Progenitor cell of endocrine pancreas (in vitro differentiated cells): ENCODE measurements around the gene SH3BGRL. TPM values are rescaled to one million over a fixed set of nuclear protein-coding genes. Genes with fewer than 3 reads are reported as not detected.
A peak's percentile ranks its signal among the peaks of the same experiment; 100 is the strongest.

ENCODE experiments used
- DNase-seq: peaks from one replicate; pipeline ENCODE4 v3.0.0; 2021; ENCODE audit warnings: low spot score; ENCODE audit not compliant: unreplicated experiment
- H3K27ac Mint-ChIP-seq: 2 replicates; pipeline ENCODE4 v1.8.0; 2021; ENCODE audit warnings: mild to moderate bottlenecking, moderate library complexity, mixed read lengths
- H3K27me3 Mint-ChIP-seq: 2 replicates; pipeline ENCODE4 v1.8.0; 2021; ENCODE audit warnings: mixed read lengths
- H3K36me3 Mint-ChIP-seq: 2 replicates; pipeline ENCODE4 v1.8.0; 2022; ENCODE audit warnings: mixed read lengths; ENCODE audit not compliant: insufficient read depth
- H3K4me1 Mint-ChIP-seq: 2 replicates; pipeline ENCODE4 v1.8.0; 2021; ENCODE audit warnings: low read depth, mixed read lengths
- H3K4me3 Mint-ChIP-seq: 2 replicates; pipeline ENCODE4 v1.8.0; 2021; ENCODE audit warnings: low read depth, mild to moderate bottlenecking, moderate library complexity, mixed read lengths
- H3K9me3 Mint-ChIP-seq: 2 replicates; pipeline ENCODE4 v1.8.0; 2021; ENCODE audit warnings: low read depth, mixed read lengths
- CTCF ChIP-seq: fragments of 200-600 bp; sonication (generic); IDR thresholded peaks from one replicate; pipeline ENCODE4 v1.5.0; 2021; ENCODE audit warnings: antibody characterized with exemption, mild to moderate bottlenecking; ENCODE audit not compliant: unreplicated experiment
- long read RNA-seq: library from polyadenylated mRNA; unstranded; transcript quantifications from one replicate; pipeline ENCODE4 v2.0.0, GENCODE V29; 2020
- total RNA-seq: library from RNA; stranded (reverse); gene quantifications from 2 replicates; pipeline ENCODE4 v1.2.1, GENCODE V29; 2021

Gene SH3BGRL
- 93.1 and 105 TPM in 2 replicates for total RNA-seq
- long read RNA-seq, transcript SH3BGRL-201 (4 exons, 1,923 nt), result major isoform, 463 of 475 reads
- long read RNA-seq, partial matches to known transcripts, result 5 of 475 reads
- long read RNA-seq, other reads (novel, unspliced or antisense), result 6 of 475 reads

GRCh38 chrX:81201671-81202455, at the start of gene SH3BGRL, which contains the start of gene HMGN5:
SH3BGRL (plus strand) TSS chrX:81202102; CDS start chrX:81202201, 99 bp downstream.
HMGN5 (minus strand) TSS chrX:81201913; CDS start chrX:81121549, 80,364 bp downstream.
- H3K27ac Mint-ChIP-seq, result peak within 1 kb of the TSS; percentile 98
- peaks cover 6% of the 10 kb centered on the region for H3K36me3 Mint-ChIP-seq
- TF ChIP-seq CTCF, result no peak
- H3K4me3 Mint-ChIP-seq, result peak within 1 kb of the TSS; percentile 91
- H3K27me3 Mint-ChIP-seq, result no peaks in the 10 kb centered on the region
- H3K4me1 Mint-ChIP-seq, result peaks cover 14% of the 10 kb centered on the region
- peak; percentile 30 for DNase-seq
- H3K9me3 Mint-ChIP-seq, result peaks cover 19% of the 10 kb centered on the region

GRCh38 chrX:81168391-81168790, 33.5 kb upstream of the SH3BGRL start:
- no peak for TF ChIP-seq CTCF
- peaks cover 5% of the 10 kb centered on the region for H3K9me3 Mint-ChIP-seq

GRCh38 chrX:81174286-81174685, 27.6 kb upstream of the SH3BGRL start:
- peak; percentile 42 for TF ChIP-seq CTCF
- no peaks in the 10 kb centered on the region for H3K27me3 Mint-ChIP-seq
- H3K4me3 Mint-ChIP-seq, result no peak overlapping the region
- H3K4me1 Mint-ChIP-seq, result no peaks in the 10 kb centered on the region
- DNase-seq, result no peak
- peaks cover 16% of the 10 kb centered on the region for H3K9me3 Mint-ChIP-seq
- no peaks in the 10 kb centered on the region for H3K36me3 Mint-ChIP-seq
- no peak overlapping the region for H3K27ac Mint-ChIP-seq

More at GRCh38 chrX:81168391-81168790, 33.5 kb upstream of the SH3BGRL start:
- Mint-ChIP-seq H3K36me3 (no peaks in the 10 kb centered on the region), H3K27me3 (no peaks in the 10 kb centered on the region), H3K27ac (no peak overlapping the region), H3K4me3 (no peak overlapping the region), H3K4me1 (peaks cover 1% of the 10 kb centered on the region)
- DNase-seq, result no peak

GRCh38 chrX:81195259-81195658, 6.6 kb upstream of the SH3BGRL start:
- no peak for DNase-seq
- Mint-ChIP-seq H3K27ac (no peak overlapping the region), H3K36me3 (no peaks in the 10 kb centered on the region), H3K9me3 (peaks cover 14% of the 10 kb centered on the region), H3K4me3 (no peak overlapping the region), H3K4me1 (no peaks in the 10 kb centered on the region), H3K27me3 (no peaks in the 10 kb centered on the region)
- TF ChIP-seq CTCF, result no peak

- Mint-ChIP-seq H3K9me3 (peaks cover 12% of the 10 kb centered on the region), H3K4me3 (no peak overlapping the region), H3K27me3 (no peaks in the 10 kb centered on the region), H3K27ac (no peak overlapping the region), H3K4me1 (no peaks in the 10 kb centered on the region), H3K36me3 (no peaks in the 10 kb centered on the region)
- TF ChIP-seq CTCF, result peak; percentile 60
- DNase-seq, result peak; percentile 16
Observed at GRCh38 chrX:81195712-81196111, 6.2 kb upstream of the SH3BGRL start.
